ENCODE data around the gene TPRG1L.
"Not testable (repeated sequence)": the region's sequence is repeated elsewhere in the genome, so short reads cannot be mapped to it uniquely, and the experiment has no call there.

TPRG1L gene

GRCh38 chr1:3624200-3625136, at the start of gene TPRG1L:
Gene TPRG1L (plus strand): TSS chr1:3625015. CDS start chr1:3625073, 58 bp downstream.
- DNase-seq = peak; percentile 91

GRCh38 chr1:3575515-3575914, 49.3 kb upstream of the TPRG1L start:
- DNase-seq = not testable (repeated sequence)

GRCh38 chr1:3575993-3576392, 48.8 kb upstream of the TPRG1L start:
- no peak for DNase-seq

GRCh38 chr1:3577300-3577699, 47.5 kb upstream of the TPRG1L start:
- DNase-seq = peak; percentile 84

GRCh38 chr1:3577711-3578432, 46.9 kb upstream of the TPRG1L start:
- no peak for DNase-seq

- DNase-seq = no peak
These were observed 46.4 kb upstream of the TPRG1L start for GRCh38 chr1:3578433-3578805.

DNA sequence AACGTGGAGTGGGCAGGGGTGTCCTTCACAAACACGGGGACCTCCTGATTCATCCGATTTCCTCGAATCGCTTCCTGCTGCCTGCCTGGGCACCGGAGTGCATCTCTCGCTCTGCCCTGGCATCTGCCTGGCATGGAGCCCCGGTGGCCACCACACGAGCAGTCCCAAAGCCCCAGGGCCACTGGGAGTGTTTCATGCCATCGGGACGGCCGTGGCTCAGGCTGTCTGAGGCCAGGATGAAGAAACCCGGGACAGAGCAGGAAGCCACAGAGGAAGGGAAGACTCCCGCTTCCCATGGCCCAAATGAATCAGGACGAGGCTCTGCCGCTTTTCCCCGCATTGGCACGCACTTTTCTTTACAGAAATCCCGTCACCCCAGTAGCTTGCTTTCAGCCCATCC, 45.9 kb upstream of the TPRG1L start:
- DNase-seq = no peak

GRCh38 chr1:3579626-3580025, 45.2 kb upstream of the TPRG1L start:
- no peak for DNase-seq

DNA sequence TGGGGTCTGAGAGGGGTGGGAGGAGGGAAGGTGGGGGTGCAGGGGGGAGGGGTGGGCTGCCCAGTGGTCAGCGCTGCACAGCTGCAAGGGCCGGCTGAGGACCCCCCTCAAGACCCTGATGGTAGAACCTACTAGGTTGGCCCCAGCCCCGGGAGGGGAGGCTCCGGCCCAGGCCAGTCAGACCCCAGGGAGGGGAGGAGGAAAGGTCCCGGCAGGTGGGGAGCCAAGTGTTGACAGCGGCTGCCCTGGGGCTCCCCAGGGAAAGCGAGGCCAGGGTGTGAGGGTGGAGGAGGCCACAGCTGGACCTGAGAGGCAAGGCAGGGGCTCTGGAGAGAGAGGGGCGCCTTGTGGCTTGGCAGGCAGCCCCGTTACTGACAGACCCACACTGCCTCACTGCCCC, 44.6 kb upstream of the TPRG1L start:
- DNase-seq = no peak

- DNase-seq = no peak
These were observed 43.3 kb upstream of the TPRG1L start for GRCh38 chr1:3581296-3582036.

GRCh38 chr1:3583751-3584150, 41.1 kb upstream of the TPRG1L start:
- peak; percentile 9 for DNase-seq

DNA sequence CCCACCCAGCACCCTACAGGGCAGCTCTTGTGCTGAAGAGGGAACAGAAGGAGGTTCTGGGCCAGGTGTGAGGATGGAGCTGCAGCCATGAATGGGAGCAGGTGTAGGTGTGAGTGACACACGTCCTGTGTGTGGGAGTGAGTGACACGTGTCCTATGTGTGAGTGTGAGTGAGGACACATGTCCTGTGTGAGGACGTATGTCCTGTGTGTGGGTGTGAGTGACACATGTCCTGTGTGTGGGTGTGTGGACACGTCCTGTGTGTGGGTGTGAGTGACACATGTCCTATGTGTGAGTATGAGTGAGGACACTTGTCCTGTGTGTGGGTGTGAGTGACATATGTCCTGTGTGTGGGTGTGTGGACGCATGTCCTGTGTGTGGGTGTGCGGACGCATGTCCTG, 39.9 kb upstream of the TPRG1L start:
- no peak for DNase-seq

GRCh38 chr1:3585353-3585868, 39.4 kb upstream of the TPRG1L start:
- not testable (repeated sequence) for DNase-seq

- DNase-seq = no peak
These were observed 38.8 kb upstream of the TPRG1L start for GRCh38 chr1:3585940-3586568.

DNA sequence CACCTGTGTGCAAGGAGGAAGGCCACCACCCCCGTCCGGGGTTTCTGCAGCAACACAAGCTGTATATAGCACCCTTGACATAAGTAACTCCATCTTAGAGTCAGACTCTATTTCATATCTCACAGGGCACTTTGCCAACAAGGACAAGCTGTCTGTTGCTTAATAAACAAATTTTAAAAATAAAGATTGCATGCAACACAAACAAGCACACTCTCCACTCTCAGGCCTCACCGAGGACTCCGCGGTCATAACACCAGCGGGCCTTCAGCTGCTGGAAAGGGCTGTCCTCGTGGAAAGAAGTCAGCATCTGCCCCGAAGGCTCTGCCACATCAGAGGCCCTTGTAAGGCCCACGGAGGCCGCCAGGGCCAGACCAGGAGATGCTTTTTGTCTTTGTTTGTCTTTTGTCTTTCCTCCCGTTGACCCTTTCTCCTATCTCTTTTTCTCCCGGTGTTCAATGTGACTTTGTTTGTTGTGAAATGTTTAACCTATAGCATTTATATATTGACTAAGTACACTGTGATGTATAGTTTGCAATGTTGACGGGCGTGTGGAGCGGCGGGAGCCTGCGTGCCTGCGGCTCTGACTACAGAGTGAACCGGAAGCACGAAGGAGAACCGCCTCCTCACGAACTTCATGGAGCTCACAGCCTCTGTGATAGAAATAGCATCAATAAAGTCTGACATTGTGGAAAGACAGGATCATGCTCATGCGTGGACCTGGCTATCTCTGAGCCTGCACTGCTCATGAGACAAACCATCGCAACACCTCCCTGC, 37.6 kb upstream of the TPRG1L start:
- no peak for DNase-seq

GRCh38 chr1:3588395-3588794, 36.4 kb upstream of the TPRG1L start:
- DNase-seq = no peak

GRCh38 chr1:3590139-3590763, 34.6 kb upstream of the TPRG1L start:
- DNase-seq = peak; percentile 37

DNA sequence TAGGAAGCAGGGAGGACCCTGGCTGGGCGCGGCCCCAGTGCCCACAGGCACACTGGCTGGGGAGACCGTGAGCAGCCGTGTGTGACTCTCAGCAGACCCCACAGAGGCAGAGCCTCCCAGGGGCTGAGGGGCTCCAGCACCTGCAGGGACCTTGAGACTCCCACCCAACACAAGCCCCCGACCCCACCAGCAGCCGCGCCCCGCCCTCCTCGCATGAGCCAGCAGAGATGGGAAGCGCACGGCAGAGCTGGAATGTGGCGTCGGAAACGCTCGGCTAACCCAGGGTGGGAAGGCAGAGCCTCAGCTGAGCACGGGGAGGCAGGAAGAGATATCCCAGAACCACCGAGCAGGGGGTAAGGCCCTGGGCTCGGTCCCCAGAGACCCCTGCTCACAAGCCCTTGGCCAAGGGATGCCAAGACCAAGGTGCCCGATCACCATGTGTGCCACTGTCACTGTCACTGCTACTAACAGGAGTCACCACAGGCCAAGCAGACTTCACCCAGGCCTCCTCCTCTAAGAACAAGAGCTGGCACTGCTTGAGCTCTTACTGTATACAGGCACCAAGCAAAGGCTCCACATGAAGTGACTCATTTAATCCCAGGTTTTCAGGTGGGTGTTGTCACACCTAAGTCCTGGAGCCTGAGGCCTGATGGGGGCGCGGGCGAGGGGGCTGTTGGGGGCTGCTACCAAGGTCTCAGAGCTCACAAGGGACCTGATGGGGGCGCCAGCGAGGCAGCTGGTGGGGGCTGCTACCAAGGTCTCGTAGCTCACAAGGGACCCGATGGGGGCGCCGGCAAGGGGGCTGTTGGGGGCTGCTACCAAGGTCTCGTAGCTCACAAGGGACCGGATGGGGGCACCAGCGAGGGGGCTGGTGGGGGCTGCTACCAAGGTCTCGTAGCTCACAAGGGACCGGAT, 33.6 kb upstream of the TPRG1L start:
- DNase-seq = no peak

GRCh38 chr1:3593334-3593733, 31.5 kb upstream of the TPRG1L start:
- DNase-seq = no peak

GRCh38 chr1:3593745-3594144, 31.1 kb upstream of the TPRG1L start:
- no peak for DNase-seq

Measured in NCI-H1092 treated with DMSO at 0.1 percent for 48 hours (cell line).